D721Med (cell line): Measurements from ENCODE around the gene MALSU1.

Experiments
- DNase-seq: peaks from one replicate; pipeline ENCODE4 v3.0.0; 2011; ENCODE audit warnings: low spot score; ENCODE audit not compliant: insufficient read length
- FAIRE-seq: peaks from 2 replicates; lab custom pipeline; 2011; peaks lifted over from hg19 to GRCh38; lab: Jason Lieb, UNC
- TF ChIP-seq, protein P1 (sequence below): IDR thresholded peaks from 2 replicates; pipeline ENCODE4 v1.5.1; 2012; ENCODE audit warnings: mild to moderate bottlenecking, control low read depth; ENCODE audit not compliant: insufficient read depth; ENCODE audit errors: missing control alignments

MALSU1 gene

GRCh38 chr7:23350466-23350865, 51.3 kb downstream of the MALSU1 start:
- DNase-seq = no peak
- TF ChIP-seq, protein P1, sequence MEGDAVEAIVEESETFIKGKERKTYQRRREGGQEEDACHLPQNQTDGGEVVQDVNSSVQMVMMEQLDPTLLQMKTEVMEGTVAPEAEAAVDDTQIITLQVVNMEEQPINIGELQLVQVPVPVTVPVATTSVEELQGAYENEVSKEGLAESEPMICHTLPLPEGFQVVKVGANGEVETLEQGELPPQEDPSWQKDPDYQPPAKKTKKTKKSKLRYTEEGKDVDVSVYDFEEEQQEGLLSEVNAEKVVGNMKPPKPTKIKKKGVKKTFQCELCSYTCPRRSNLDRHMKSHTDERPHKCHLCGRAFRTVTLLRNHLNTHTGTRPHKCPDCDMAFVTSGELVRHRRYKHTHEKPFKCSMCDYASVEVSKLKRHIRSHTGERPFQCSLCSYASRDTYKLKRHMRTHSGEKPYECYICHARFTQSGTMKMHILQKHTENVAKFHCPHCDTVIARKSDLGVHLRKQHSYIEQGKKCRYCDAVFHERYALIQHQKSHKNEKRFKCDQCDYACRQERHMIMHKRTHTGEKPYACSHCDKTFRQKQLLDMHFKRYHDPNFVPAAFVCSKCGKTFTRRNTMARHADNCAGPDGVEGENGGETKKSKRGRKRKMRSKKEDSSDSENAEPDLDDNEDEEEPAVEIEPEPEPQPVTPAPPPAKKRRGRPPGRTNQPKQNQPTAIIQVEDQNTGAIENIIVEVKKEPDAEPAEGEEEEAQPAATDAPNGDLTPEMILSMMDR = no peak
- FAIRE-seq = no peak

- no peak for FAIRE-seq
- TF ChIP-seq, protein P1 = no peak
- DNase-seq = no peak
Observed at GRCh38 chr7:23353172-23353571, 54.0 kb downstream of the MALSU1 start.

GRCh38 chr7:23356168-23356567, 57.0 kb downstream of the MALSU1 start:
- FAIRE-seq = no peak
- TF ChIP-seq, protein P1 = no peak
- DNase-seq = no peak

GRCh38 chr7:23356726-23357125, 57.6 kb downstream of the MALSU1 start:
- FAIRE-seq (peak; percentile 55), DNase-seq (no peak)
- TF ChIP-seq, protein P1 = no peak

DNA sequence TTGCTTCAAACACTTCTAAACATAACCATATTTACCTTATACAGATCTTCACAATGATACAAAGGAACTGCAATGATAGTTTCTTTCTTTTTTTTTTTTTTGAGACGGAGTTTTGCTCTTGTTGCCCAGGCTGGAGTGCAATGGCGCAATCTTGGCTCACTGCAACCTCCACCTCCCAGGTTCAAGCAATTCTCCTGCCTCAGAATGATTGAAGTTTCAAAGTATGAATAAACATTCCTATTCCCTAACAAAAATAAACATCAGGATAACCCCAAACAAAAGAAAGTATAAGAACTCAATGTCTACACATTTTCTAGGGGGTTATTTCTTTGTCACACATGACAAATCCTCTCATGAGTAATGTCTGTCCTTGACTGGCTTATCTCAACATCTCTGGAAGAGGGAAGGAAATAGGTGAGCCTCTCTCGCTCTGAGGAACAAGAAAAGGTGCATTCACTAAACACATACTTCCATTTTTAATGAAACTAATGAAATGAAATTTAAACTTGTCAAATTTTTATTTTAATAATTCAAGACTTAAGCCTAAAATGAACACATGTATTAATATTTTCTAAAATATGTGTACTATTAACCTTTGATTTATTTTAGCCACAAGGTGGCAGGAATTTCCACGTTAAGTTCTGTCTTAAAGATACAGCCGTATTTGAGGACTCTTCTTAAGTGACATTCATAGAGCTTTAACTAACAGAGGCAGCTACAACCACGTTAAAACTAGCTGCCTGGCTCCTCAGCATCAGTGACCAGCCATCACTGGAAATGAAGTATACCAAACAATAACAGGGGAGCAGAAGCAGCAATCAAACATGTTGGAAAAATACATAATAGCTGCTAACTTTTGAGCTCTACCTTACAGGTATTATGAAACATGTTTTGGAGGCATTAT, 58.3 kb downstream of the MALSU1 start:
- TF ChIP-seq, protein P1 = peak; percentile 60
- FAIRE-seq (peak; percentile 58), DNase-seq (no peak)

GRCh38 chr7:23358152-23358674, 59.1 kb downstream of the MALSU1 start:
- TF ChIP-seq, protein P1 = no peak
- FAIRE-seq (no peak), DNase-seq (no peak)
